ENCODE results near the gene PEX10.
"Not testable (repeated sequence)": the region's sequence is repeated elsewhere in the genome, so short reads cannot be mapped to it uniquely, and the experiment has no call there.

PEX10 gene

DNA sequence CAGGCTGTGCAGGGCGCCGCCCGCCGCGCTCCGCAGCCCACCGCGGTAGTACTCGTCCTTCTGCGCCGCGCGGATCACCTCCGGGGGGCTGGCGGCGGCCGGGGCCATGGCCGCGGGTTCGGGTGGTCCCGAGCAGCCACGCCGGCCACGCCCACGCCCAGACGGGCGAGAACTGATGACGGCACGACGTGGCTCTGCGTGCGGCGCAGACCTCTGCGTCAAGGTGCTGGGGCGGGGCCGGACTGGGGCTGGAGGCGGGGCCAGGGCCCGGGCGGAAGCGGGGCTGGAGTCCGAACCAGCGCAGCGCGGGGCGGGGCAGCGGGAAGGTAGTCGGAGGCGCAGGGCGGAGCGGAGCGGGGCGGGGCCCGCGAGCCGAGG lies at the start of gene PEX10:
PEX10 (minus strand) TSS at position 170 of the 378 bp plus-strand sequence; CDS start at position 108, 62 bp downstream.
- DNase-seq (ENCODE audit: low spot score), result peak; percentile 86

DNA sequence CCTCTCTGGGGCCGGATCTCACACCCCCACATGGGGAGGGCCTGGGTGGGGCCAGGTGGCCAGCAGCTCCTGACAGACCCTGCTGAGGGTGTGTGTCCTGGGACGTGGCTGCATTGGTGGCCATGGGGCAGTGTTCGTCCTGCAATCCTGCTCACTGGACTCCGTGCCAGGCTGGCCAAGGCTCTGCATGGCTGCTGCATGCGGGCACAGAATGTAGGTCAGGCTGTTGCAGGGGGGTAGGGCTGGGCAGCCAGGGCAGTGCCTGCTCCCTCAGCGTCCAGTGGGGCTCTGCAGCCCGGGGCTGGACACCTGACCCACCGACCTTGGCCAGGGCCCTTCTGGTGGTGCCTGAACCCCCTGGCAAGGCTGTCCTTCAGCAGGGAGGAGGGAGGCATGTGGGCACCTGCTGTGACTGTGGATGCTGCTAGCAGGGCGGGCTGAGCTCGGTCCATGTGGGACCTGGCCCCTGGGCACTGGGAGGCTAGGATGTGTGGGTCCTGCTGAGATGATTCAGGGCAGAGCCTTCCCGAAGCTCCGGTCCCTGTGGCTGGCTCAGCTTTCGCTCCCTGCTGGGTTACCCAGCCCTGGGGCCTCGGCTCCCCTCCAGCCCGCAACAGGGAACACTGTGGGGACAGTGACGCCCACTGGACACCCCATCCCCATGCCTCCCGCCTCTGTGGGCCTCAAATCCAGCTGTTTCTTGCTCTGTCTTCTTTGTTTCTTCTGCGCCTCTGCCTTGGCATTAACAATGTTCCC lies 48.8 kb upstream of the PEX10 start:
- no peak for DNase-seq (ENCODE audit: low spot score)

- no peak for DNase-seq (ENCODE audit: low spot score)
Measured at GRCh38 chr1:2460203-2460602, 47.8 kb upstream of the PEX10 start.

GRCh38 chr1:2459757-2460156 lies 47.4 kb upstream of the PEX10 start:
- peak; percentile 89 for DNase-seq (ENCODE audit: low spot score)

DNA sequence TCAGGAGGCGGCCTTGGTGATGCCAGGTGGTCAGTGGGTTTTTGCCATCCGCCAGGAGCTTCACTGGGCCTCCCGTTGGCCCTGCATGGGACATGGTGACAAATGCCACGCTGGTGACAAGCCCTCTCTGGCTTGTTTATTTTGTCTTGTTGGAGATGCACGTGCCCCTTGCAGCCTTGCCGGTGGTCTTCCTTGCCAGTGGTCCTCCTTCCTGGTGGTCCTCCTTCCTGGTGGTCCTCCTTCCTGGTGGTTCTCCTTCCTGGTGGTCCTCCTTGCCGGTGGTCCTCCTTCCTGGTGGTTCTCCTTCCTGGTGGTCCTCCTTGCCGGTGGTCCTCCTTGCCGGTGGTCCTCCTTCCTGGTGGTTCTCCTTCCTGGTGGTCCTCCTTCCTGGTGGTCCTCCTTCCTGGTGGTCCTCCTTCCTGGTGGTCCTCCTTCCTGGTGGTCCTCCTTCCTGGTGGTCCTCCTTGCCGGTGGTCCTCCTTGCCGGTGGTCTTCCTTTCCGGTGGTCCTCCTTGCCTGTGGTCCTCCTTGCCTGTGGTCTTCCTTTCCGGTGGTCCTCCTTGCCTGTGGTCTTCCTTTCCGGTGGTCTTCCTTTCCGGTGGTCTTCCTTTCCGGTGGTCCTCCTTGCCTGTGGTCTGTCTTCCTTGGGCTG lies 46.9 kb upstream of the PEX10 start:
- DNase-seq (ENCODE audit: low spot score), result not testable (repeated sequence)

DNA sequence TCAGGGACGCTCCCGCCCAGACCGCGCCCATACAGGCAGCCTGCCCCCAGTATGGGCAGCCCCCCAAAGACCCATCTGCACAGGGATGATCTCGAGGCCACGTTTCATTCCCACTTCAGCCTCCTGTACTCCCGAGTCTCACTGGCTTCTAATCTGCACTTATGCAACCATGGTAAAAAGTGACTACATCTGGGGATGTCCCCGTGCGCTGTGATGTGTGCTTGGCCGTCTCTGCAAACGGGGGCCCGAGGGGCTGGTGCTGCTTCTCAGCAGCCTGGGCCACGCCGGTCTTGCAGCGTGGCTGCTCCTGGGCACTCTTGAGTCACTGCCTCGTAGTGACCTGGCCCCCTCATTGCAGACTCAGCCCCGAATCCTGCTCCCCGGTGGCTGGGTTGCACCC lies 46.3 kb upstream of the PEX10 start:
- DNase-seq (ENCODE audit: low spot score), result no peak

- DNase-seq (ENCODE audit: low spot score), result no peak
Measured at GRCh38 chr1:2457444-2457843, 45.1 kb upstream of the PEX10 start.

DNA sequence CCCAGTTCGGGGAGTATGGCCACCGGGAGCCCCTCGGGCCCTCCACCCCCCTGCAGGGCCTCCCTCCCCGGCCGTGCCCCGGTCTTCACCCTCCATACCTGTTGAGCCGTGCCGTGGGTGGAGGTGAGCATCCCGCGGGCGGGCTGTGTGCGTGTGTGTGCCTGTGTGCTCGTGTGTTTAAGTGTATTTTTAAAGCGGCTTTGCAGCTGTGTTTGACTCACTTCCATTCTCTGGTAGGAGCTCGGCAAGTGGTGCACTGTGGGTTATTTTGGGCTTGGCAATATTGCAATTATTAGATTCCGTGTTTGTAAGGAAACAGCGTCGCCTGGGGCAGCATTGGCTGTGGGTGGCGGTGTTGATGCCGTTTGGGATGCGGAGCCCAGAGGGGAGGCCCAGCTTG lies 43.4 kb upstream of the PEX10 start:
- no peak for DNase-seq (ENCODE audit: low spot score)

DNA sequence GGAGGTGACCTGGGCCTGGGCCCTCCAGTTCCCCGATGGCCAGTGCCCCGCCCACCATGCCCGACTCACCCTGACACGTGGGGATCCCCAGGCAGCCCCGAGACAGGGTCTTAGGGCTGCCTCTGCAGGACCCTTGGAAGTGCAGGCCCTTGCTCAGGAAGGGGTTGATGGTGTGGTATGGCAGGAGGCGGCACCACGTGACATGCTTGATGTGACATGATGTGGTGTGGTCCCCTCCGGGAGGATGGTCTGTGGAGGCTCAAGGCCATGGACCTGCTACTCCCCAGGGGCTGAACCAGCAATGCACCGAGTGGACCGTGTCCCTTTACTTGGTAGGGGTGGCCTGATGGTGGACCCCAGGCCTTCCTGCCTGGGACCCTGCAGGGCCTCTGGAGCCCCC lies 41.9 kb upstream of the PEX10 start:
- no peak for DNase-seq (ENCODE audit: low spot score)

DNA sequence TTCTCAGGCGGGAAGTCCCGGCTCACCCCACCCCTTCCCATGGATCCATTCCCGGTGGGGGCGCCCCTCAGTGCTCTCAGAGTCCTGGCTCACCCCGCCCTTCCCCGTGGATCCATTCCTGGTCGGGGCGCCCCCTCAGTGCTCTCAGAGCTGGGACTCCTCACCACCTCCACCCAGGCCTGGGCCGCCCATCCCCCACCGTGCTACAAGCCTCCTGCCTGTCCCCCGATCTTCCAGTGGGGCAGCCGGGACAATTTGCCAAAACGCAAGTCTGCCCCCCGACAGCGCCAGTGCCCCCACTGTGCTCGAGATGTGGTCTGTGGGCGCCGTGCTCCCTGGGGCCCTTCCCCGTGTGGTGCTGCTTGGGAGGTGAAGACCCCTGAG lies 40.6 kb upstream of the PEX10 start:
- DNase-seq (ENCODE audit: low spot score), result no peak

DNA sequence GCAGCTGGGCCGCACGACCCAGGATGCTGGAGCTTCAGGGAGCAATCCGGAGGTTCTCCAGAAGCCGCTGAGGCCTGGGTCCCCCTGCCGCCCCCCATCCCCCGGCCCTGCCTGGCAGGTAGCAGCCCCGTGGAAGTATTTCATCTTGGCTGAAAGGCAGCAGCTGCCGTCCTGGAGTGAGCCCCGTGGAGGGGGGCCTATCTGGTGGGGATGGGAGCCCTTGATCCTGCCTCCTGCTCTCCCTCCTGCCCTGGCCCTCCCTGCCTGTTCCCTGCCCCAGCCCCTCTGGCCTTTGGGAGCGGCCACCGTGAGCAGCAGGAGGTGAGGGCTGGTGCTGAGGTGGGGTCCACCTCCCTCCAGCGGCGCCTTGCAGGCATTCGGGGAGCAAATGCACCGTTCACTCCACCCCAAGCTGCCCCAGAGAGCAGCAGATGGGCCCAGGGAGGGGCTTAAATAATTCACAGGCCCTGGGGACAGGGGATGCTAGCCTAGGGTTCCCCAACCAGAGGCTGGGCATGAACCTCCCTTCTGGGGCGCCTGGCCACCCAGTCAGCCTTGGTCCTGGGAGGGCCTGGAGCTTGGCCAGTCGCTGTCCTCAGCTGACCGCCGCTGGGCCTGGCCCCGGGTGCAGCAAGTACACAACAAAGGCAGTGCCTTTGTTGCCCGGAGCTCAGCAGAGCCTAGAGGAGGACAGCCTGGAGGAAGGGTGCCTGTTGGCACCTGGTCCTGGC lies 40.0 kb upstream of the PEX10 start:
- peak; percentile 92 for DNase-seq (ENCODE audit: low spot score)

DNA sequence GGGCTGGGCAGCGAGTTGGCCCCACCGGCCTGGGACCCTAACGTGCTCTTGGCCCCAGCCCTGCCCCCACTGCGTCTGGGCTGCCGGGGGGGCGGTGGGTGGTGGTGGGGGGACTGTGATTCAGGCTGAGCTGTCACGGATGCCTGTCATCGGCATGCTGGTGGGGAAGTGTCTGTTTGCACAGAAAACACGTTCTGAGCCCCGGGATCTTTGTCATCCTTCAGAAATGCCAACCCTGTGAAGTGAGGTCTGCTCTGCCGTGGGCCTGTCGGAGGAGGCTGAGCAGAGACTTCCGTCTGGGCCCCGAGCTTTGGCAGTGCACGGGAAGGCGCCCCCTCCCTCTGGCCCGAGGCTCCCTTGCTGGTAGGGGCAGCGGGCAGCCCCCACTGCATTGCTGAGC lies 39.4 kb upstream of the PEX10 start:
- DNase-seq (ENCODE audit: low spot score), result no peak

DNA sequence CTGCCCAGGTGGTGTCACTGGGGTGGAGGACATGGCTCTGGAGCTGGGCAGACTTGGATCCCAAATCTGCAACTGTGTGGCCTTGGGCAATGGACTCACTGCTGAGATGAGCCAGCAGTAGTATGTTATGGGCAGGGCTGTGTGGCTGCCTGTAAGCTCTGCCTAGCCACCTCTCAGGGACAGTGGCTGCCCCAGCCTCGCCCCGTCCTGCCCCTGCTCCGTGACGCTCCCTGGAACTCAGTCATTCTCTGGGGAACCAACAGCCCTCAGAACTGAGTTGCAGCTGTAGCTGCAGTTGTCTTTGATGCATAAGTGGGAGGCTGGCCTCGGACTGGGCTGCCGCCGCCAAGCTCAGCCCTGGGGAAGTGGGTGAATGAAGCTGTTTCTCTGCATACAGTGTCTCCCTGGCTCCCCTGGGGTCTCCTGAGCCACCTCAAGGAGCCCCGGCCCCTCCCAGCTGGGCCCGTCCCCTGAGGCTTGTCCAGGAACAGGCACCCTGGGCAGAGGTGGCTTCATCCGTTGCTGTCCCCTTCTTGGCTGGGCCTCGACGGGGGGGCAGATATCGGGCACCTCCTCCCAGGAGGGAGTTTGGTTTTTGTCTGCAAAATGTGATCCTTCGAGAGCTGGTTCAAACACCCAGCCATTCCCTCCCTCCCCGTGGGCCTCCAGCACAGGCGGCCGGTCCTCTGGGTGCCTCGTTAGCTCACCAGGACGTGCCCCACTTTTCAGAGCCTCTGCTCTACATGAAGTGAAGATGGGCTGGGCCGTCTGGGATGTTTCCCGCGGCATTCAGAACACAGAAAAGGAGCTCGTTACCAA lies 37.5 kb upstream of the PEX10 start:
- DNase-seq (ENCODE audit: low spot score), result peak; percentile 80

GRCh38 chr1:2448098-2448445 lies 35.7 kb upstream of the PEX10 start:
- no peak for DNase-seq (ENCODE audit: low spot score)

DNA sequence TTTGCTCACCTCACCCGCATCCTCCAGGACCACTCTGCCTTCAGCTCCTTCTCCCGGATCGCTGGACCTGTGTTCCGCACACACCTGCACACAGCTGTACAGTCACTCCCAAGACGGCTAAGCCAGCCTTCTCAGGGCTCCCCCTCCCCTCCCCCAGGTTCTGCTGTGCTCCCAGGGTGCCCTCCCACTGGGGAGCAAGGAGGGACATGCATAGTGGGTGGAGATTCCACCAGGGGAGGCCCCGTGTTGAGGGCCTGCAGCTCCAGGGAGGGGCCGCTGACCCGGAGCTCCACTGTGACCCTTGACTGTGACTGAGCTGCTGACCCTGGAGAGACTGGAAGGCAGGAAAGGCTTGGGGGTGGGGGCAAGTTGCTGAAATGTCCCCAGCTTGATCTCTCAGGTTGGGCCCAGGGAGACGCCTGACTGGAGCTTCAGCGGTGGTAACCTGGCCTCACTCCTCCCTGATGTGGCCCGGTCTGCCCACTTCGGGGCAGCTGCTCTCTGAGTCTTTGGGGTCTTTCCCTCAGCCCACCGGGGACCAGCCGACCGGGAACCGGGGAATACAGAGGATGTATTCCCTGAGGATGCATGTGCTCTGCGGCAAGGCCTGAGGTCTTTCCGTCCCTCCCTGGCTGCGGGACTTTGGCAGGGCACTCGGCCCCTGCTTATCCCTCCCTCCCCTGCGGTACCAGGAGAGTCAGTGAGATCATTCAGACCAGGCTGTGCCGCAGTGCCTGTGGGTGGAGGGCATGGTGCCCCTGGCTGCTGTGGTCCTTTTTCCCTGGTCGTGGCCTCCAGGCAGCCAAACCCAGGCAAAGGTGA lies 35.1 kb upstream of the PEX10 start:
- DNase-seq (ENCODE audit: low spot score), result peak; percentile 35

DNA sequence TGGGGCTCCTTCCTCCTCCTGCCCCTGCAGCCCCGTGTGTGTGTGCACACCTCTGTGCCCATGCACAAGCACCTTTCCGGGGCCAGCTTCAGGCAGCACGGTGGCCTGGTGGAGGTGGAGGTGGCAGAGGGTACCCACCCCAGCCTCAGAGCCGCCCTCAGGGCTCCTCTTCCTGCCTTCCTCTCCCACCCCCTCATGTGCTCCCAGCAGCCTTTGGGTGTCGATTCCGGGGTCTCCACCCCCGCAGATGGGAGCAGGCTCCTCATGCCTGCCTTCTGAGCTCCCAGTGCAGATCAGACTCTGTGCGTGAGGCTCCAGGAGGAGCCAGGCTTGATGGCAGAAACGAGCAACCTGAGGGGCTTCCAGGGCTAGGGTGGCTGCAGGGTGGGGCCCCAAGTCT lies 34.5 kb upstream of the PEX10 start:
- DNase-seq (ENCODE audit: low spot score), result no peak

DNA sequence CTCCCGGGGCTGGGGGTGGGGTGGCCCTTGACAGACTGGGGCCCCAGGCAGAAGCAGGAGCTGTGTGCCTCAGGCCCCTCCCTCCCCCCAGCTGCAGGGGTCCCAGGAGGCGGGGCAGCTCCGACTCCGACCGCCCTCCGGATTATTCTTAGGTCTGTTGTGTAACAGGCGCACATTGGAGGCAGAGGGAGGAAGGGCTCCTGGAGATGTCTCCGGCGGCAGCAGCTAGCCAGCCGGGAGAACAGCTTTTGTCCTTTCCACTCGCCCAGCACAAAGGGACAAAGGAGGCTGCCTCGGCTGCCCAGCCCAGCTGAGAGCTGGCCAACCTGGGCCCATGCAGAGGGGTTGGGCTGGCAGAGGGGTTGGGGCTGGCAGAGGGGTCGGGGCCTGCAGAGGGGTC lies 34.0 kb upstream of the PEX10 start:
- DNase-seq (ENCODE audit: low spot score), result peak; percentile 87

DNA sequence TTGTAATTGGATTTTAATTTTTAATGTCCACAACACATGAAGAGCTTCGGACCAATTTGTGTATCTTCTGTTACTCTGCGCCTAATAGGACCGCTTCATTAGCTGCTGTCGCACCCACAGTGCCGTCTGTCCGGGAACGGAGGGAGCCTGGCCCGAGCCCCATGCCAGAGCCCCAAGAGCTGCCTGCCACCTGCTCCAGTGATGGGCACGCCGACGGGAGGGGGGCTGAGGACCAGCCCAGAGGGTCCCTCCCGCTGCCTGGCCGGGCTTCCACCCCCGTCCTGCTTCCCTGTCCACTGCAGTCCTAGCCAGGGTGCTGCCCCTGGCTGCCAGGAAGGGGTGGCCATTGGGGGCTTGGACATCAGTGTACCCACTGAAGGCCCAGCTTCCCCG lies 33.5 kb upstream of the PEX10 start:
- DNase-seq (ENCODE audit: low spot score), result no peak

GRCh38 chr1:2445162-2445822 lies 32.9 kb upstream of the PEX10 start:
- DNase-seq (ENCODE audit: low spot score), result no peak

- no peak for DNase-seq (ENCODE audit: low spot score)
Measured at GRCh38 chr1:2444138-2444591, 31.8 kb upstream of the PEX10 start.
